ENCODE results near the gene DOCK3. TPM values are rescaled to one million over a fixed set of nuclear protein-coding genes. Genes with fewer than 3 reads are reported as not detected.

DOCK3 gene
- total RNA-seq, 1 donor from 2014 or later, result 0.98 TPM

- no peaks in the 10 kb centered on the region for H3K36me3 ChIP-seq
- no peak overlapping the region for H3K4me3 ChIP-seq
- no peak for TF ChIP-seq POLR2AphosphoS5 (IDR thresholded peaks at IDR 0.05; ENCODE audit: insufficient read depth in 1 of 2, low read depth in 1 of 2)
- TF ChIP-seq CTCF (IDR thresholded peaks at IDR 0.05), result no peak
- TF ChIP-seq POLR2A (IDR thresholded peaks at IDR 0.05), result no peak
- no peaks in the 10 kb centered on the region for H3K27me3 ChIP-seq
- intact Hi-C loops (cut with DNase I), result no loop called here
- DNase-seq (ENCODE audit: extremely low spot score in 2 of 2), result no peak
- H3K4me1 ChIP-seq, result peaks cover 28% of the 10 kb centered on the region
- H3K9me3 ChIP-seq, result no peaks in the 10 kb centered on the region
- no peak overlapping the region for H3K27ac ChIP-seq
Measured at GRCh38 chr3:50635066-50635465, 39.7 kb upstream of the DOCK3 start.

- Histone ChIP-seq H3K36me3 (peaks cover 0 to 1% of the 10 kb centered on the region in 2 donors), H3K9me3 (no peaks in the 10 kb centered on the region), H3K27me3 (no peaks in the 10 kb centered on the region), H3K27ac (no peak overlapping the region), H3K4me3 (no peak overlapping the region), H3K4me1 (peaks cover 18% of the 10 kb centered on the region)
- no peak for TF ChIP-seq POLR2A (IDR thresholded peaks at IDR 0.05)
- TF ChIP-seq POLR2AphosphoS5 (IDR thresholded peaks at IDR 0.05; ENCODE audit: insufficient read depth in 1 of 2, low read depth in 1 of 2), result no peak
- TF ChIP-seq CTCF (IDR thresholded peaks at IDR 0.05), result no peak
- intact Hi-C loops (cut with DNase I), result no loop called here
- DNase-seq (ENCODE audit: extremely low spot score in 2 of 2), result no peak
Measured at GRCh38 chr3:50637011-50637410, 37.7 kb upstream of the DOCK3 start.

DNA sequence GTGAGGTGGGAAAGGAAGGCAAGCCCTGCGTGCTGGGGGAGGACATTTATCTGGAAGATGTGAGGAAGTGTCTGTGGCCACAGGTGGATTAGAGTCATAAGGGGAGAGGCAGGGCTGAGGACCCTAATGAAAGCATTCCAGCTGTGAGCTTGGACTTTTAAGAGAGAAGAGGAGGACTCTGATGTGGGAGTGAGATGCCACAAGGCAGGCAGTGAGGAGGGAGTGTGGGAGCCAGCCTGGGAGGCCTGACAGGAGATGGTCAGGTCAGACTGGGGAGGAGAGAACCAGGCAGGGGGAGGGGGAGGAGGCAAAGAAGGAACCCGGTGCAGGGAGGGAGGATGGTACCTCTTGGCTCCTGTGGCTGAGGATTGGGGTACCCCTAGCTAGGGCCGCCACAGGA lies 36.8 kb upstream of the DOCK3 start:
- Histone ChIP-seq H3K4me1 (peaks cover 9% of the 10 kb centered on the region), H3K4me3 (no peak overlapping the region), H3K9me3 (no peaks in the 10 kb centered on the region), H3K27ac (no peak overlapping the region), H3K36me3 (peaks cover 0 to 8% of the 10 kb centered on the region in 2 donors), H3K27me3 (no peaks in the 10 kb centered on the region)
- DNase-seq (ENCODE audit: extremely low spot score in 2 of 2), result no peak
- intact Hi-C loops (cut with DNase I), result no loop called here
- no peak for TF ChIP-seq POLR2A (IDR thresholded peaks at IDR 0.05)
- no peak for TF ChIP-seq CTCF (IDR thresholded peaks at IDR 0.05)

GRCh38 chr3:50639055-50639494 lies 35.7 kb upstream of the DOCK3 start:
- intact Hi-C loops (cut with DNase I), result no loop called here
- TF ChIP-seq POLR2A (IDR thresholded peaks at IDR 0.05) (no peak), POLR2AphosphoS5 (IDR thresholded peaks at IDR 0.05; ENCODE audit: insufficient read depth in 1 of 2, low read depth in 1 of 2) (no peak)
- no peak overlapping the region for H3K27ac ChIP-seq
- no peaks in the 10 kb centered on the region for H3K27me3 ChIP-seq
- peaks cover 9% of the 10 kb centered on the region for H3K4me1 ChIP-seq
- H3K36me3 ChIP-seq, result peaks cover 0 to 11% of the 10 kb centered on the region in 2 donors
- H3K4me3 ChIP-seq, result no peak overlapping the region
- no peaks in the 10 kb centered on the region for H3K9me3 ChIP-seq
- DNase-seq (ENCODE audit: extremely low spot score in 2 of 2), result no peak

- no peak overlapping the region for H3K27ac ChIP-seq
- H3K4me3 ChIP-seq, result no peak overlapping the region
- no peak for TF ChIP-seq POLR2AphosphoS5 (IDR thresholded peaks at IDR 0.05; ENCODE audit: insufficient read depth in 1 of 2, low read depth in 1 of 2)
- TF ChIP-seq CTCF (IDR thresholded peaks at IDR 0.05), result no peak
- no peak for TF ChIP-seq POLR2A (IDR thresholded peaks at IDR 0.05)
- no peaks in the 10 kb centered on the region for H3K9me3 ChIP-seq
- H3K27me3 ChIP-seq, result no peaks in the 10 kb centered on the region
- intact Hi-C loops (cut with DNase I), result no loop called here
- H3K36me3 ChIP-seq, result peaks cover 0 to 33% of the 10 kb centered on the region in 2 donors
- no peaks in the 10 kb centered on the region for H3K4me1 ChIP-seq
- no peak for DNase-seq (ENCODE audit: extremely low spot score in 2 of 2)
Measured at GRCh38 chr3:50642382-50642781, 32.3 kb upstream of the DOCK3 start.

Data from vagina (tissue), 2 donors.